ENCODE data around the gene MGAT5. TPM values are rescaled to one million over a fixed set of nuclear protein-coding genes. Genes with fewer than 3 reads are reported as not detected.

Gene MGAT5
- total RNA-seq, 1 experiment from 2014 or later: 52.4 TPM

GRCh38 chr2:134457353-134457752 is 203.5 kb downstream of the MGAT5 start (continued):
- TF ChIP-seq NFE2L1 (CRISPR knock-in tag; IDR thresholded peaks at IDR 0.05): no peak
- TF ChIP-seq ZNF416 (CRISPR knock-in tag; IDR thresholded peaks at IDR 0.05): no peak
- TF ChIP-seq PREB (CRISPR knock-in tag; IDR thresholded peaks at IDR 0.05; ENCODE audit: borderline replicate concordance): no peak
- TF ChIP-seq FOXP4 (CRISPR knock-in tag; IDR thresholded peaks at IDR 0.05): no peak
- TF ChIP-seq ATF3 (CRISPR knock-in tag; conservative IDR thresholded peaks at IDR 0.05): no peak
- TF ChIP-seq RELA (CRISPR knock-in tag; IDR thresholded peaks at IDR 0.05; ENCODE audit: borderline replicate concordance): no peak
- TF ChIP-seq ERG (CRISPR knock-in tag; IDR thresholded peaks at IDR 0.05): no peak
- TF ChIP-seq EMX1 (CRISPR knock-in tag; IDR thresholded peaks at IDR 0.05): no peak
- TF ChIP-seq IRF2 (CRISPR knock-in tag; IDR thresholded peaks at IDR 0.05; ENCODE audit: borderline replicate concordance, low read depth): no peak

- peaks cover 5% of the 10 kb centered on the region; the same call in 1 of the 2 replicates for H3K4me1 Mint-ChIP-seq
- H3K4me3 Mint-ChIP-seq: no peak overlapping the region
- no peaks in the 10 kb centered on the region for H3K27me3 Mint-ChIP-seq (ENCODE audit: low read depth)
- H3K27ac Mint-ChIP-seq: no peak overlapping the region
- H3K36me3 Mint-ChIP-seq: no peaks in the 10 kb centered on the region
- ChIA-PET CTCF (no interaction called here), POLR2A (no interaction called here)
- ATAC-seq: no peak
- TF ChIP-seq FOXJ3 (CRISPR knock-in tag; IDR thresholded peaks at IDR 0.05; ENCODE audit: borderline replicate concordance) (no peak), SMAD4 (CRISPR knock-in tag; IDR thresholded peaks at IDR 0.05) (no peak), PRDM15 (CRISPR knock-in tag; IDR thresholded peaks at IDR 0.05) (no peak), JAZF1 (CRISPR knock-in tag; IDR thresholded peaks at IDR 0.05) (no peak), CBFB (CRISPR knock-in tag; IDR thresholded peaks at IDR 0.05; ENCODE audit: low read depth) (no peak), ZSCAN18 (CRISPR knock-in tag; IDR thresholded peaks at IDR 0.05) (no peak), JUN (CRISPR knock-in tag; IDR thresholded peaks at IDR 0.05) (no peak), GABPB1 (CRISPR knock-in tag; IDR thresholded peaks at IDR 0.05) (no peak), CREM (CRISPR knock-in tag; IDR thresholded peaks at IDR 0.05) (no peak), E2F4 (CRISPR knock-in tag; IDR thresholded peaks at IDR 0.05; ENCODE audit: borderline replicate concordance, low read depth) (no peak)
- H3K9me3 Mint-ChIP-seq: no peaks in the 10 kb centered on the region
- no peak for DNase-seq (ENCODE audit: low spot score)
Measured at GRCh38 chr2:134457765-134458472, 204.0 kb downstream of the MGAT5 start.
